Cardiac fibroblast (primary cell): ENCODE results near the gene REEP3.
A peak's percentile ranks its signal among the peaks of the same experiment; 100 is the strongest.

Experiments used
- DNase-seq, 2 donors: peaks; one replicate each; pipeline versions ENCODE4 v3.0.0 to v3.0.0-alpha.2; 2010; ENCODE audit warnings: low read depth in 2 of 2
- H3K4me3 ChIP-seq, 2 donors: replicated peaks in 1 of 2; 1 replicate in 1 of 2; 2 replicates in 1 of 2; pipeline ENCODE4 v1.5.1; 2011; ENCODE audit warnings: low read depth in 2 of 2, low read length in 2 of 2, mild to moderate bottlenecking in 2 of 2, moderate library complexity in 1 of 2
- TF ChIP-seq, protein P1 (sequence below): IDR thresholded peaks from one replicate; pipeline ENCODE4 v1.5.1; 2011; ENCODE audit warnings: low read depth, mild to moderate bottlenecking, low read length, inconsistent platforms

REEP3 gene, protein sequence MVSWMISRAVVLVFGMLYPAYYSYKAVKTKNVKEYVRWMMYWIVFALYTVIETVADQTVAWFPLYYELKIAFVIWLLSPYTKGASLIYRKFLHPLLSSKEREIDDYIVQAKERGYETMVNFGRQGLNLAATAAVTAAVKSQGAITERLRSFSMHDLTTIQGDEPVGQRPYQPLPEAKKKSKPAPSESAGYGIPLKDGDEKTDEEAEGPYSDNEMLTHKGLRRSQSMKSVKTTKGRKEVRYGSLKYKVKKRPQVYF

DNA sequence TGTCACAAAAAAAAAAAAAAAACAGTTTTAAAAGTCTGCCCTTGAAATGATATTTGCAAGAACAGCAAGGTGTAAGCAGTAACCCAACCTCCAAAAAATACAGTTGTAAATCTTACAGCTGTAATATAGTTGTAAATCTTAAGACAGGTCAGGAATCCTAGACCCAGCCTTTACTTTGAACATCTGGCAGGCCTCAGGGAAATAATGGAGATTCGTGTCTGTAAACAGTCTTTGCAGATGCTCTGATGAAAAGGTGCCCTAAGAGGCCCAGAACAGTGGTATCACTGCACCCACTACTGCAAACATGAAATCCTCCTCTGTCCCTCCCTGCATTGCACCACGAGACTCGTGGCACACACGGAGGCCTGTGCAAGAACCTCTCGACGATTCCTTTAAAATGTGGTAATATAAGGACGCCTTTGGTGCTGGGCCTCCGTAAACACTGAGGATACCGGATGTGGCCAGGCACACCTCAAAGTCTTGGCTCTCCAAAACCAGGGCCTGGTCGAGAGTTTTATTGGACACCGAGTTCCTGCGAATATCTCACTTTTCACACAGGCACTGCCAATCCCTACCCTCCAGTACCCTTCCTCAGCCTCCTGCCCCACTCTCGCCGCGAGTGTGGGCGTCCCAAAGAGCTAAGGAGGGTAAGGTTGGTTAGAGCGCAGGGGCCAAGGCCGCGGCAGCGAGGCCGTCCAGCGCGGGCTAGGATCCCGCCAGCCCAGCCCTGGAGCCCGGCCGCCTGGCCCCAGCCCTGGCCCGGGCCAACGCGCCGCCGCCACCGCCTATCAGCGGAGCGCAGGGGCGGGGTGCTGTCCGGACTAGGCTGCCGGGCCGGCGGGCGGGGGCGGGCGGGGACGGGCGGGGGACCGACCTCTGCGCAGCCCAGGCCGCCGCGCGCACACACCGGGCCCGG is at the start of gene REEP3:
Gene REEP3, plus strand, starts transcription at position 902 of the 916 bp plus-strand sequence. CDS start 145 bp downstream, outside the sequence.
- TF ChIP-seq, protein P1, sequence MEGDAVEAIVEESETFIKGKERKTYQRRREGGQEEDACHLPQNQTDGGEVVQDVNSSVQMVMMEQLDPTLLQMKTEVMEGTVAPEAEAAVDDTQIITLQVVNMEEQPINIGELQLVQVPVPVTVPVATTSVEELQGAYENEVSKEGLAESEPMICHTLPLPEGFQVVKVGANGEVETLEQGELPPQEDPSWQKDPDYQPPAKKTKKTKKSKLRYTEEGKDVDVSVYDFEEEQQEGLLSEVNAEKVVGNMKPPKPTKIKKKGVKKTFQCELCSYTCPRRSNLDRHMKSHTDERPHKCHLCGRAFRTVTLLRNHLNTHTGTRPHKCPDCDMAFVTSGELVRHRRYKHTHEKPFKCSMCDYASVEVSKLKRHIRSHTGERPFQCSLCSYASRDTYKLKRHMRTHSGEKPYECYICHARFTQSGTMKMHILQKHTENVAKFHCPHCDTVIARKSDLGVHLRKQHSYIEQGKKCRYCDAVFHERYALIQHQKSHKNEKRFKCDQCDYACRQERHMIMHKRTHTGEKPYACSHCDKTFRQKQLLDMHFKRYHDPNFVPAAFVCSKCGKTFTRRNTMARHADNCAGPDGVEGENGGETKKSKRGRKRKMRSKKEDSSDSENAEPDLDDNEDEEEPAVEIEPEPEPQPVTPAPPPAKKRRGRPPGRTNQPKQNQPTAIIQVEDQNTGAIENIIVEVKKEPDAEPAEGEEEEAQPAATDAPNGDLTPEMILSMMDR: no peak
- peak within 1 kb of the TSS; percentile 78 to 81 for H3K4me3 ChIP-seq
- peak; percentile 76 to 81 for DNase-seq

DNA sequence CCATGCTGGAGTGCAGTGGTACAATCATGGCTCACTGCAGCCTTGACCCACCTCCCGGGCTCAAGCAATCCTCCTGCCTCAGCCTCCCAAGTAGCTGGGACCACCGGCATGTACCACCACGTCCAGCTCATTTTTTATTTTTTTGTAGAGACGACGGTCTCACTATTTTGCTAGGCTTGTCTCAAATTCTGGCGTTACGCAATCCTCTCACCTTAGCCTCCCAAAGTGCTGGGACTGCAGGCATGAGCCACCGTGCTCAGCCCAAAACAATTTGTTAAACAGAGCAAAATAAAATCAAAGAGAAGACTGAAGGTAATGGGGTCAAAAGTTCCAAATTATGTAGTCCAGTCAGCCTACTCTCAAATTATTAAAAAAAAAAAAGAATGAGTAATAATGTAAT is 46.7 kb upstream of the REEP3 start:
- TF ChIP-seq, protein P1: no peak

DNA sequence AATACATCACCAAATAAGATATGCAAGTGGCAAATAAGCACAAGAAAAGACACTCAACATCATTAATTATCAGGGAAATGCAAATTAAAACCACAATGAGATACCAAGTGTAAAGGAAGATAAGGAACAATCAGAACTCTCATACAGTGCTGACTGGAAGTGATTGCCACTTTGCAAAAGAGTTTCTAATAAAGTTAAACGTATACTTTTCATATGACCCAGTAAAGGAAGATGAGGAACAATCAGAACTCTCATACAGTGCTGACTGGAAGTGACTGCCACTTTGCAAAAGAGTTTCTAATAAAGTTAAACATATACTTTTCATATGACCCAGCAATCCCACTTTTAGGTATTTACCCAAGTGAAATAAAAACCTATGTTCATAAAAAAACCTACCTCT is 43.3 kb upstream of the REEP3 start:
- no peak for DNase-seq
- TF ChIP-seq, protein P1: no peak
- no peak overlapping the region for H3K4me3 ChIP-seq

More for the DNA sequence above, 46.7 kb upstream of the REEP3 start:
- DNase-seq: no peak
- H3K4me3 ChIP-seq: no peak overlapping the region

DNA sequence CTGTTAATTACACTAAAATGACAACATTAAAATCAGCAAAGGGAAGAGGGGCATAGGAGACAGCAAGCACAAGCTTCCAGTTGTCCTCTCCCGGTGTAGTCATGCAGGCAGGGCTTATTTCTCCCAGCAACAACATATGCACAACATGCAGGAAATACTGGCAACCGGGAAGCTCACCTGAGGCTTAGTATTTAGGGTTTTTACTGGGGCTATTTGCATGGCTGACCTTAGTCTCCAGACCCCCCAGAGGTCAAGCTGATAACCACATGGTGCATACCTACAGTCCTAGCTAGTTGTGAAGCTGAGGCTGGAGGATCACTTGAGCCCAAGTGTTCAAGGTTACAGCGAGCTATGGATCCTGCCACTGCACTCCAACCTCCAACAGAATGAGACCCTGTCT is 42.6 kb upstream of the REEP3 start:
- DNase-seq: no peak
- H3K4me3 ChIP-seq: no peak overlapping the region
- TF ChIP-seq, protein P1: no peak

DNA sequence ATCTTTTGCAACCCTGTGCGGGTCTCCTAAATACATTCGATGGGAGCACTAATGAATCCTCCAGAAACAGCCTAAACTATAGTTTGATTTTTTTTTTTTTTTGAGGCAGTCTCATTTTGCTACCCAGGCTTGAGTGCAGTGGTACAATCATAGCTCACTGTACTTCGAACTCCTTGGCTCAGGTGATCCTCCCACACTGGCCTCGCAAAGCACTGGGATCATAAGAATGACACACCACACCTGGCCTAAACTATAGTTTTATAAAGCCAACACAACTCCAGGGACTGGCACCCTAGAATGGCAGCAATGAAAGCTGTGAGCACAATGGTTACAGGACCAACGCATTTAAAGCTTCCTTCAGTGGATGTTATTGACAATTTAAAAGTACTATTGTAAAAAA is 41.0 kb upstream of the REEP3 start:
- DNase-seq: no peak
- H3K4me3 ChIP-seq: no peak overlapping the region
- TF ChIP-seq, protein P1: no peak

DNA sequence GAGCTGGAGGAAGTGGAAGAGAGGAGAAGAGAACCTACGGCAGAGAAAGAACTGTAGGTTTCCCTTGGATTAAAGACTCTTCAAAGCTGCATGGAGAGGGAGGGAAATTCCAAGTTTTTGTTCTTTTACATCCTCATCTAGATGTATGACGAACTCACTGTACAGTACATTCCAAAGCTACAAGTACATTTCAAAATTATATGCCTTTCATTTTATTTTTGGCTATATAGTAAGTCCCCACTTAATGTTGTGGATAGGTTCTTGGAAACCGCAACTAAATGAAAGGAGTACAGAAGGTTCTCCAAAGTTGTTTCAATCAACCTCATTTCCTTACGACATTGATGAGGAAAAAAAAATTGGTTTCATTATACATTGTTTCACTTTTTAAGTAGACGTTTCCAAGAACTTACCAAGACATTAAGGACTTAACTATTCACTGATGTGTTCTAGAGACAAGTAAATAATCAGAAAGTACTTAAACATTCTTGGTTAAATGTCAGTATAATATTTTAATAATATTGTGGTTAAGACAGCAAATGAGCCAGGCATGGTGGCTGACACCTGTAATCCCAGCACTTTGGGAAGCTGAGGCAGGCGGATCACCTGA is 39.3 kb upstream of the REEP3 start:
- DNase-seq: peak; percentile 36 to 54
- TF ChIP-seq, protein P1: no peak
- H3K4me3 ChIP-seq: no peak overlapping the region
